Activated CD8-positive, alpha-beta memory T cell treated with anti-CD3 and anti-CD28 coated beads, Interleukin-2, amount 50 U/mL, for 24 hours (primary cell): ENCODE data around the gene UQCC2.

Experiments used
- DNase-seq: peaks from one replicate; pipeline ENCODE4 v3.0.0-alpha.2; 2020; ENCODE audit errors: extremely low read depth

UQCC2 gene

DNA sequence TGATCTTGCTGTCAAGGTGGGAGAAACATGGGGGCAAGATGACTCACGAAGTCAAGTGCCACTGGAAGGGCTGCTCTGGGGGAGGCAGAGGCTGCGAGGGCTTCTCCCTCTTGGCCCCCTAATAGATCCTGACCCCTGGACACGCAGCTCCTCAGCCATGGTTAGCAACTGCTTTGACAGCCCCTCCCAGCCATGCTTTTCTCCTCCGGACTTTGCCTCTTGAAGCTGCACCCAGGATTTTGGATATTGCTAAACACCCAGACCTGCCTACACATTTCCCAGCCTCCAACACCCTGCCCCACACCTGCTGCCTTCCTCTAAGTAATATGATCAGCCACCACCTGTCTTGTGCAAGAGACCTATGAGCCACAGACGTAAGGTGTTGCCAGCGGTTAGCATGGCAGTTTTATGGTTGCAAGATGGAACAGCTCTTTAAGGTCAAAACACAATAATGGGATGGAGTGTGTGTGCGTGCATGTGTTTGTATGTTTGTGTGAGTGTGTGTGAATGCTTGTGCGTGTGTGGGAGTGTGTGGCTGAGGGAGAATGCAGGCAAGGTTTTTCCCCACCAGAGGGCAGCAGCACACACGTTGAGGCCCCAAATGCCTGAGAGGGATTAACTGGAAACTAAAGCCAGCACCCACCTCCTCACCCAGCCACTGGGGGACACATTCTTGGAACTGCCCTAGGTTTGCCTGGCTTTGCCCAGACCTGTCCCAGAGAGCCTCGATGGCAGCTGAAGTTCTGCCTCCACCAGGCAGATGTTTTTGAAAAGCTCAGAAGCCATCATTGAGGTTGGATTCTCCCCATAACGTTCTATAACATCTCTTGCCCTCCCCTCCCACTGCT, 32.7 kb upstream of the UQCC2 start:
- peak; percentile 50 for DNase-seq

GRCh38 chr6:33742837-33743236, 31.3 kb upstream of the UQCC2 start:
- DNase-seq, result no peak

DNA sequence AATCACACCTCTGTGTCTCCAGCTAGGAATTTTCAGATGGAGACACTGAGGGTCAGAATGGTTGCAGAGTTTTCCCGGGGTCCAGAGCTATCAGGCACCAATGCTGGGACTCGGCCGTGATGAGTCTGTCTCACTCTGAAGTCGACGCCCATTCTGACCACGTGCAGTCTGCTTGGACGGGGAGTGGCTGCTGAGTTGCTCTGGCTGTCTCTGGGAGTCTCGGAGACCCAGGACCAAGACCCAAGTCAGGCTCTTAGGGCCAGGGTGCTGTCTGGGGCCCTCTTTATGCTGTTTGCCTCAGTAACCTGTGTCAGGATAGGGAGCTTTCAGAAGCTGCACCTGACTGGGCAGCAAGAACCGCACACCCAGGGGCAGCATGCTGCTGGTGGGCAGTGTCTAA, 30.6 kb upstream of the UQCC2 start:
- no peak for DNase-seq

DNA sequence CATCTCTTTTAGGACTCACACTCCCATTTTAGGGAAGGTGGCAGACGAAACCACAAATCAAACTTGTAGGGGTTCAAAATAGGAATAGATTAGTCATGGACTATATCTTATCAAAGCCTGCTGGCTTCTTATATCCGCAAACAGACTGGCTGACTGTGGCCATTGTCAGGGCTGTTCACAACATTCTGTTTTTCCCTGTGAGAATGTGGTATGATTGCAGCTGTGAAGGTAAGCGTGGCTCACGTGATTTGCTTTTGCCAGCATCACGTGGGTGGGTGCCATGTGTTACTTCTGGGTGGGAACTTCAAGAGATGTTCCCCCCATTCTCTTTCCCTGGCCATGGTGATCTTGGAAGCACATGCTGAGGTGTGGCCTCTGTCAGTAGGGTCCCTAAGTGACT, 29.3 kb upstream of the UQCC2 start:
- no peak for DNase-seq

- DNase-seq, result no peak
Measured at GRCh38 chr6:33740204-33740608, 28.7 kb upstream of the UQCC2 start.

- DNase-seq, result no peak
Measured at GRCh38 chr6:33739571-33739970, 28.1 kb upstream of the UQCC2 start.

GRCh38 chr6:33738879-33739278, 27.4 kb upstream of the UQCC2 start:
- no peak for DNase-seq

DNA sequence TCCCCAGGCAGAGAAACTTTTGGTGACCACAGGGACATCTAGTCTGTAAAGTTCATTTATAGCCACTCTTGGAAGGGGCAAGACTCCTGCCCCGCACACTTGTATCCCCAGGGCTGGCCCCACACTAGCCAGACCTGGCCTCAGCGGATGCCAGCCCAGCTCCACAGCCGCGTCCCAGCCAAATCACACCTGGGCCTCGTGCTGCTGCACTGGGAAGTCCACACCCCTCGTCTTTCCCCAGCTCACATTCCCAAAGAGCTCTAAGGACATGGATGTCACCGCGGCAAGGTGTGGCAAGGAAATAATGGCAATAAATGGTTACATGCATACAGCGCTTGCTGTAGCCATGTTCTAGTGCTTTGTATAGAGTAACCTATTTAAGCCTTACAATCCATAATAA, 26.7 kb upstream of the UQCC2 start:
- DNase-seq, result no peak

DNA sequence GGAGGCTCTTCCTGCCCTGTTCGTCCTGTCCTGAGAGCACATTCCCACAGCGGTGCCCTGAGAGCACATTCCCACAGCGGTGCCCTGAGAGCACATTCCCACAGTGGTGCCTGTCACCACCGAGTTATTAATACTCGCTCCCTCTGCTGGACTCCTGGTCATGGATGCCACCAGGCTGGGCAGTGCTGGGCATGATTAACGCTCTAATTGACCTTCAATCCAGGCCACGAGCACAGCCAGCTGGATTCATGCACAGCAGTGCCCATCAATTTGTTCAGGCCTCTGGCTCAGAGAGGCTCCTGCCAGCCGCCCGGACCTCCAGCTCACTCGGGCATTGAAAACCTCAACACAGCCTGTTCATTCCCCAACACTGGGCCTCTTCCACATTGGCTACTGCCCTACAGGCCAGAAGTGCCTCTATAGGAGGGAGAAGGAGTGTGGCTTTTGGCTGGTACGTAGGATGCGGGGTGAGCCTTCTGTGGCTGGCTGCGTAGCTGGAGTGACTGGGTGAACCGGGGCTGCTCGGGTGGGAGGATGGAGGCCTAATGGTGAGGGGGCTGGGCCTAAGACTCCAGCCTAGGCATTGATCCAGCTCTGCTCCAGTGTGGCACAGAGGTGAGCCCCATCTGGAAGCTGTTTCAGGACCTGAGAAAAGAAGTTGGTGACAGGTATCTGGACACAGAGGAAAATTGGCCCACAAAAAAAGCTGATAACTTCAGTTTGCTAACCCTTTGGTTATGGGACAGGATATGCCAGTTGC, 25.9 kb upstream of the UQCC2 start:
- no peak for DNase-seq

DNA sequence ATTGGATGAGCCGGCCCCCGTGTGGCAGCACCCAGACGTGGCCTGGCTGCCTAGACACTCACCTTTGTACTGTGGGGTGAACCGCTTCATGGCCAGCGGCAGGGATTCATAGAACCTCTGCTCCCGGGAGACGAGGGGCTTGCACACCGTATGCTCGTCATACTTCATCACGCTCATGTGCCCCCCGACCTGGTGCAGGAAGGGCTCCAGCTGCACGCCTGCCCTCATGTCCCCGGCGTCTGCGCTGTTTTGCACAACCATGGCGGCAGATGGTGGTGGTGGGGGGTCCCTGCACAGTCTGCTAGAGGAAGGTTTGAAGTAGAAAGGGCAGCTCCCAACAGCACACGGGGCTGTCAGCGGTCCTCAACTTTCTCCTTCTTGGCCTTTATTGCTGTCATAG, 23.7 kb upstream of the UQCC2 start:
- DNase-seq, result no peak

- DNase-seq, result no peak
Measured at GRCh38 chr6:33733709-33734007, 22.2 kb upstream of the UQCC2 start.

- no peak for DNase-seq
Measured at GRCh38 chr6:33732817-33733708, 21.6 kb upstream of the UQCC2 start.

- no peak for DNase-seq
Measured at GRCh38 chr6:33732385-33732784, 20.9 kb upstream of the UQCC2 start.

GRCh38 chr6:33731751-33732282, 20.3 kb upstream of the UQCC2 start:
- no peak for DNase-seq

- no peak for DNase-seq
Measured at GRCh38 chr6:33731035-33731434, 19.5 kb upstream of the UQCC2 start.

GRCh38 chr6:33730611-33731010, 19.1 kb upstream of the UQCC2 start:
- no peak for DNase-seq

DNA sequence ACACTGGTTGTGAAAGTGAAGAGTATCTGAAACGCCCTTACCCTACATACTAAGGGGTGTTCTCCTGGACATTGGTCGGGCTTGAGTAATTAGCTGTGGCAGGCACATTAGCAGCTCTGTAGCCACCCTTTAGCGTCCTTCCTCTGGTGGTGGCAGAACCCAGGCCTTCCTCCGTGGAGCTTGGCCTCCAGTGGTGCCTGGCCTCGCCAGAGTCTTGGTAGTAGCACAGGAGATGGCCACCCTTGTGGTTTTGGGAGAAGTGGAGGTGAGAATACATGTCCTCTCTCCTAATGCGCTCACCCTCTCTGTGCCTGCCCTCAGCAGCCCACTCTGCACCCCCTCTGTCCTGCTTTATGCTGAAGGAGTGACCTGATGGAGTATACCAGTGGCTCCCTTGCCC, 17.6 kb upstream of the UQCC2 start:
- DNase-seq, result no peak

GRCh38 chr6:33728438-33728837, 16.9 kb upstream of the UQCC2 start:
- DNase-seq, result no peak

GRCh38 chr6:33727932-33728331, 16.4 kb upstream of the UQCC2 start:
- no peak for DNase-seq

DNA sequence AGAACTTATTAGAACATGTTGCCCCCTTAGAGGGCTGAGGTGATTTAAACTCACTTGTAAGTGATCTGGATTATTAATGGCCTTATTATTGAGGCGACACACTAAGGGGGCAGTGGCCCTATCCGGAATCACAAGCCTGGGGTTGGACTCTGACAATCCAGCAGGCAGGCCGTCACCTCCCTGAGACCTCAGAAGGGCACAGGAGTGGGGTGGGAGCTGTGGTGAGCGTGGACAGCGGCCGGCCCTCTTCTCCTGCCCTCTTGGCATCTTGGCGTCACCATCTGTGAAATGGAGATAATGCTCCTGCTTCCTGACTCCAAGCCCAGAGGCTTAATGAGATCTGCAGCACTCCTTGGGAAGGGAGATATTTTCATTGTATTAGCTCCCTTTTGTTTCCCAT, 15.6 kb upstream of the UQCC2 start:
- DNase-seq, result no peak

DNA sequence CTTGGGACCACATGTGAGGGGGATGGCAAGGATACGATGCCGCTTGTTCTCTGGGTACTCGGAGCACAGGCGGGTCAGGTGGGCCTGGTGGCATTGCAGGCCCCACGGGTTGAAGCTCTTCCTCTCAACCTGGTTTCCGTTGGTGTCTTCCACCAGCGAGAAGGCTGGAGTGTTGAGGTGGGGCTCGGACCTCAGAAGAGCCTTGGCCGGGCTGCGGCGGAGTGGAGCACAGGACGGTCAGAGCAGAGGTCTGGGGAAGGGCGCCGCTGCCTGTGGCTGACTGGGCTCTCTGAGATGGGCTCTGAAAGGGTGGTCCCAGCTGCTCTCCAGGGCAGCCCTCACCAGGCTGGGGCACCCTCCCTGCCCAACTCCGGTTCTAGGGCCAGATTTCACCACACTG, 15.2 kb upstream of the UQCC2 start:
- no peak for DNase-seq
